PC-3 (cell line): ENCODE results near the gene SLC6A6. TPM values are rescaled to one million over a fixed set of nuclear protein-coding genes. Genes with fewer than 3 reads are reported as not detected.

ENCODE experiments used
- ATAC-seq: fragments of 200-7000 bp; cut with Tn5 transposase; 2 replicates; pipeline ENCODE4 v1.9.1; 2020; ENCODE audit warnings: mild to moderate bottlenecking, moderate library complexity
- BruUV-seq: library from RNA; stranded (reverse); fragments of 400-500 nt; replicated peaks from 2 replicates; lab custom pipeline; 2021; lab: Mats Ljungman, UMichigan
- CTCF ChIA-PET: fragments of 300-600 bp; sonication (Branson Sonifier 250); formaldehyde crosslinking; loops from one replicate; lab custom pipeline; 2022; ENCODE audit warnings: antibody characterized with exemption; lab: Charles Lee
- POLR2A ChIA-PET: fragments of 300-600 bp; sonication (Branson Sonifier 250); formaldehyde crosslinking; loops from one replicate; lab custom pipeline; 2022; ENCODE audit warnings: antibody characterized with exemption; ENCODE audit not compliant: unreplicated experiment; lab: Charles Lee
- DNase-seq: peaks from one replicate; pipeline ENCODE4 v3.0.0-alpha.2; 2015
- H2AFZ ChIP-seq: fragments of 300-600 bp; sonication (generic); 2 replicates; pipeline ENCODE4 v1.6.0; 2016; ENCODE audit warnings: antibody characterized with exemption, low read length
- H3F3A ChIP-seq: fragments of 300-600 bp; sonication (generic); one replicate; pipeline ENCODE4 v1.6.0; 2017; ENCODE audit warnings: antibody characterized with exemption, low read length, control low read depth, mild to moderate bottlenecking; ENCODE audit not compliant: unreplicated experiment
- H3K27ac ChIP-seq: fragments of 300-600 bp; sonication (generic); 2 replicates; pipeline ENCODE4 v1.5.1; 2016; ENCODE audit warnings: mild to moderate bottlenecking, low read length
- H3K27me3 ChIP-seq: fragments of 300-600 bp; sonication (generic); 2 replicates; pipeline ENCODE4 v1.6.1; 2016; ENCODE audit warnings: low read length, mixed read lengths
- H3K36me3 ChIP-seq: fragments of 300-600 bp; sonication (generic); 2 replicates; pipeline ENCODE4 v1.6.1; 2016; ENCODE audit warnings: low read depth, mixed run types, low read length, mixed read lengths
- H3K4me1 ChIP-seq: fragments of 300-600 bp; sonication (generic); 2 replicates; pipeline ENCODE4 v1.5.1; 2016; ENCODE audit warnings: low read length; ENCODE audit not compliant: insufficient read depth
- H3K4me2 ChIP-seq: fragments of 300-600 bp; sonication (generic); 2 replicates; pipeline ENCODE4 v1.6.0; 2016; ENCODE audit warnings: low read length
- H3K4me3 ChIP-seq: fragments of 300-600 bp; sonication (generic); 2 replicates; pipeline ENCODE4 v1.5.1; 2016; ENCODE audit warnings: mild to moderate bottlenecking, low read length, mixed read lengths
- H3K79me2 ChIP-seq: fragments of 300-600 bp; sonication (generic); 2 replicates; pipeline ENCODE4 v1.6.1; 2017; ENCODE audit warnings: low read length, mixed read lengths
- H3K9ac ChIP-seq: fragments of 300-600 bp; sonication (generic); 2 replicates; pipeline ENCODE4 v1.6.0; 2016; ENCODE audit warnings: mild to moderate bottlenecking, low read length
- H3K9me2 ChIP-seq: fragments of 300-600 bp; sonication (generic); replicated peaks from 2 replicates; pipeline ENCODE4 v1.6.1; 2016; ENCODE audit warnings: mixed run types, low read length, mixed read lengths
- H3K9me3 ChIP-seq: fragments of 300-600 bp; sonication (generic); 2 replicates; pipeline ENCODE4 v1.6.1; 2016; ENCODE audit warnings: low read length, mixed read lengths
- H4K20me1 ChIP-seq: fragments of 300-600 bp; sonication (generic); 2 replicates; pipeline ENCODE4 v1.6.1; 2016; ENCODE audit warnings: low read length, mixed read lengths
- EZH2 ChIP-seq: fragments of 300-600 bp; sonication (generic); IDR thresholded peaks from one replicate; pipeline ENCODE4 v1.6.1; 2017; ENCODE audit warnings: antibody characterized with exemption, mild to moderate bottlenecking, low read length; ENCODE audit not compliant: unreplicated experiment
- EZH2phosphoT487 ChIP-seq: fragments of 300-600 bp; sonication (generic); IDR thresholded peaks from 2 replicates; pipeline ENCODE4 v1.6.1; 2018; ENCODE audit warnings: mild to moderate bottlenecking, antibody characterized with exemption, low read length, borderline replicate concordance
- intact Hi-C: fragments of 100-400 bp; cut with micrococcal nuclease; formaldehyde crosslinking; loops from 2 replicates; pipeline ENCODE4 v1.9.0; 2023
- total RNA-seq: library from RNA; depleted of rRNA; stranded (reverse); fragments of >200 nt; gene quantifications from 2 replicates; pipeline ENCODE4 v1.2.3, GENCODE V29; 2014
- TF ChIP-seq, protein P1 (sequence below): fragments of 300-600 bp; sonication (generic); conservative IDR thresholded peaks from 2 replicates; pipeline ENCODE4 v1.5.1; 2017; ENCODE audit warnings: antibody characterized with exemption, low read depth, mild to moderate bottlenecking, low read length

The SLC6A6 gene
- total RNA-seq, 1 experiment from 2014 or later: 28.1 TPM

GRCh38 chr3:14422016-14422963, 19.9 kb downstream of the SLC6A6 start:
- no peaks in the 10 kb centered on the region for H3F3A ChIP-seq
- TF ChIP-seq EZH2phosphoT487 (no peak), EZH2 (no peak)
- TF ChIP-seq, protein P1, sequence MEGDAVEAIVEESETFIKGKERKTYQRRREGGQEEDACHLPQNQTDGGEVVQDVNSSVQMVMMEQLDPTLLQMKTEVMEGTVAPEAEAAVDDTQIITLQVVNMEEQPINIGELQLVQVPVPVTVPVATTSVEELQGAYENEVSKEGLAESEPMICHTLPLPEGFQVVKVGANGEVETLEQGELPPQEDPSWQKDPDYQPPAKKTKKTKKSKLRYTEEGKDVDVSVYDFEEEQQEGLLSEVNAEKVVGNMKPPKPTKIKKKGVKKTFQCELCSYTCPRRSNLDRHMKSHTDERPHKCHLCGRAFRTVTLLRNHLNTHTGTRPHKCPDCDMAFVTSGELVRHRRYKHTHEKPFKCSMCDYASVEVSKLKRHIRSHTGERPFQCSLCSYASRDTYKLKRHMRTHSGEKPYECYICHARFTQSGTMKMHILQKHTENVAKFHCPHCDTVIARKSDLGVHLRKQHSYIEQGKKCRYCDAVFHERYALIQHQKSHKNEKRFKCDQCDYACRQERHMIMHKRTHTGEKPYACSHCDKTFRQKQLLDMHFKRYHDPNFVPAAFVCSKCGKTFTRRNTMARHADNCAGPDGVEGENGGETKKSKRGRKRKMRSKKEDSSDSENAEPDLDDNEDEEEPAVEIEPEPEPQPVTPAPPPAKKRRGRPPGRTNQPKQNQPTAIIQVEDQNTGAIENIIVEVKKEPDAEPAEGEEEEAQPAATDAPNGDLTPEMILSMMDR: no peak
- no peak overlapping the region for H3K4me2 ChIP-seq
- H3K4me3 ChIP-seq: no peak overlapping the region
- H2AFZ ChIP-seq: no peak overlapping the region
- no peak for ATAC-seq
- no TSS peak for BruUV-seq
- H3K79me2 ChIP-seq: peaks cover 31% of the 10 kb centered on the region
- peak overlapping the region; percentile 4; the same call in 1 of the 2 replicates for H3K27ac ChIP-seq
- no peak for DNase-seq
- no peaks in the 10 kb centered on the region for H3K9me2 ChIP-seq
- ChIA-PET POLR2A (no interaction called here), CTCF (interaction anchor here (0.7 kb wide), 1 partner anchor 15 kb away, joined by 5 read pairs; no protein-coding TSS in a partner anchor)
- H4K20me1 ChIP-seq: no peaks in the 10 kb centered on the region
- H3K9ac ChIP-seq: no peak overlapping the region
- H3K36me3 ChIP-seq: peaks cover 6% of the 10 kb centered on the region; the same call in 1 of the 2 replicates
- intact Hi-C loops: no loop called here
- H3K4me1 ChIP-seq: peaks cover 42% of the 10 kb centered on the region
- no peaks in the 10 kb centered on the region for H3K27me3 ChIP-seq
- no peaks in the 10 kb centered on the region for H3K9me3 ChIP-seq

DNA sequence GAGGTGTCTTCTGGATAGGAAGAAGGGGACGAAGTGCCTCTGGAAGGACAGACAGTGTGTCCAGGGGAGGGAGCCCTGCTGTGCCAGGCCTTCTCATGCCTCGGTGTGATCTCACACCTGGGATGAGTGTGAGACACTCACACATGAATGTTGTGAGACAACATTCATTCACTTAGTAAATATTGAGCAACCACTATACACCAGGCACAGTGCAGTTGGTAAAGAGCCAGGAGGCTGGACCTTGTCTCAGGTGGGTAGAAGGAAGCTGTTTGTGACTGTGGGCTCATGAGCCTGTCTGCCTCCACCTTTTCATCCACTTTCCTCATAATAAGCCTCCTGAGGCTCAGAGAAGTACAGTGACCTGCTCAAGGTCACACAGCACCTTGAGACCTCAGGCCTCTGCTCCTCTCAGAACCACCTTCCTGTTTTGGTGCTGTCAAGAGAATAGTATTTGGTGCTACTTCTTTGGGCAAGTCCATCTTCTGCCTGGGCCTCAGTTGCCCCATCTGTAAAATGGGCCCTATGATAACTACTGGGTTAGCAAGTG, 20.9 kb downstream of the SLC6A6 start:
- TF ChIP-seq EZH2phosphoT487 (no peak), EZH2 (no peak)
- TF ChIP-seq, protein P1: peak; percentile 50; the same call in 1 of the 2 replicates
- no TSS peak for BruUV-seq
- Histone ChIP-seq H3K4me1 (peaks cover 42% of the 10 kb centered on the region), H4K20me1 (no peaks in the 10 kb centered on the region), H3K4me2 (no peak overlapping the region), H3K4me3 (no peak overlapping the region), H3K27ac (peak overlapping the region; percentile 4; the same call in 1 of the 2 replicates), H3K9ac (no peak overlapping the region), H3K9me2 (no peaks in the 10 kb centered on the region), H2AFZ (no peak overlapping the region), H3K27me3 (no peaks in the 10 kb centered on the region), H3F3A (no peaks in the 10 kb centered on the region), H3K9me3 (no peaks in the 10 kb centered on the region), H3K79me2 (peaks cover 38% of the 10 kb centered on the region), H3K36me3 (no peaks in the 10 kb centered on the region; the same call in 1 of the 2 replicates)
- ChIA-PET POLR2A (no interaction called here), CTCF (interaction anchor here (0.7 kb wide), 1 partner anchor 16 kb away, joined by 5 read pairs; no protein-coding TSS in a partner anchor)
- intact Hi-C loops: no loop called here
- ATAC-seq (peak; percentile 58), DNase-seq (peak; percentile 94)
